Large intestine (tissue), 3 donors: Measurements from ENCODE around the gene TSPAN5. TPM values are rescaled to one million over a fixed set of nuclear protein-coding genes. Genes with fewer than 3 reads are reported as not detected.

Experiments
- DNase-seq, 2 donors: peaks; one replicate each; pipeline versions ENCODE4 v3.0.0 to v3.0.0-alpha.2; 2013
- H3K27ac ChIP-seq: one replicate; pipeline ENCODE4 v1.5.1; 2013; ENCODE audit warnings: low read length
- H3K27me3 ChIP-seq: 2 replicates; pipeline ENCODE4 v1.6.1; 2013; ENCODE audit warnings: low read length; ENCODE audit not compliant: control insufficient read depth, insufficient read depth
- H3K36me3 ChIP-seq: 2 replicates; pipeline ENCODE4 v1.6.1; 2013; ENCODE audit warnings: low read length; ENCODE audit not compliant: control insufficient read depth, insufficient read depth
- H3K4me1 ChIP-seq: one replicate; pipeline ENCODE4 v1.6.1; 2013; ENCODE audit warnings: low read length; ENCODE audit not compliant: control insufficient read depth, insufficient read depth
- H3K4me3 ChIP-seq: one replicate; pipeline ENCODE4 v1.5.1; 2013; ENCODE audit warnings: low read length
- H3K9me3 ChIP-seq: one replicate; pipeline ENCODE4 v1.6.1; 2013; ENCODE audit warnings: mild to moderate bottlenecking, low read depth, low read length, moderate library complexity; ENCODE audit not compliant: control insufficient read depth
- WGBS: methylation state at CpG from one replicate; pipeline ENCODE4 v1.1.5; 2013; ENCODE audit warnings: low lambda C conversion rate; ENCODE audit not compliant: insufficient coverage; 5-methylcytosine and 5-hydroxymethylcytosine counted together
- polyA plus RNA-seq: library from polyadenylated mRNA; unstranded; fragments of 120-200 nt; gene quantifications from one replicate; pipeline ENCODE4 v1.2.1, GENCODE V29; 2013

Gene TSPAN5
- polyA plus RNA-seq, 1 donor, result 9.9 TPM

DNA sequence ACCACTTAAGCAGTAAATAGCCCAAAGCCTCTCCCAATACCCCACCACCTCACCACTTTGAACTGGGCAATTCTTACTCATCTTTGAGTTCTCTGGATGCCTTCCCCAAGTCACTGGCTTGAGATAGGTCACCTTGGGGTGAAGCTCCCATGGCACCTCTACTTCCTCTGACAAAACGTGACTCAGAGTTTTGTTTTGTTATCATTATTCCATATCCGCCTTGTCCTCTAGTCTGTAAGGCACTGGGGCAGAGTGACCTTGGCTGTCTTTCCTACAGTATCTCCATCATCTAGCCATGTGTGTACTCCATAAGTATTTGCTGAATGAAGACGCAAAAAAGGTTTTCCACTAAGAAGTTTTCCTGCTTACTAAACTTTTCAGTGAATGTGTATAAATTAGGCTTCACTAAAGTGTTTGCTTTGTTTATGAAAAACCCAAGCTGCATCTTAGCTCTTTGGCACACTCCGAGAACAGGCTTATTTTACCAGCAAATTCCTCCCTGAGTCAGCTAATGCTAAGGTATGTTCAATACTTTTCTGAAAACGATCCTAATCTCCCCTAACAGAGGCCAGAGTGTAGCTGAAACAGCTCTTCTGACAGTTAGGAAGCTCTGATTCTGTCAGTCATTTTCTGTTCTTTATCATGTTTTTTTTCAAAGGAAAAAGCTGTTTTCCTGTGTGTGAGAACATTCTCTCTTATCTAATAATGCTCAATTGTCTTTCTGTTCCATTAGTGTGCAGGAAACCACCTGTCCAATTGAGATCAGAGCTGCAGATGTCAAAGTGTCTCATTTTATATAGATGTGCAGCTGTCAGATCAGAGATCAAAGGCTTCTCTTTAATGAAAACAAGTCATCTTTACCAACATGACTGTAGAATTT lies 30.2 kb upstream of the TSPAN5 start:
- H3K27me3 ChIP-seq, result no peaks in the 10 kb centered on the region
- no peak overlapping the region for H3K27ac ChIP-seq
- H3K4me3 ChIP-seq, result no peak overlapping the region
- no peaks in the 10 kb centered on the region for H3K9me3 ChIP-seq
- no peaks in the 10 kb centered on the region for H3K36me3 ChIP-seq
- DNase-seq, result no peak
- no peaks in the 10 kb centered on the region for H3K4me1 ChIP-seq
- WGBS, result 100% methylated on average over 1 of the region's 5 CpGs

DNA sequence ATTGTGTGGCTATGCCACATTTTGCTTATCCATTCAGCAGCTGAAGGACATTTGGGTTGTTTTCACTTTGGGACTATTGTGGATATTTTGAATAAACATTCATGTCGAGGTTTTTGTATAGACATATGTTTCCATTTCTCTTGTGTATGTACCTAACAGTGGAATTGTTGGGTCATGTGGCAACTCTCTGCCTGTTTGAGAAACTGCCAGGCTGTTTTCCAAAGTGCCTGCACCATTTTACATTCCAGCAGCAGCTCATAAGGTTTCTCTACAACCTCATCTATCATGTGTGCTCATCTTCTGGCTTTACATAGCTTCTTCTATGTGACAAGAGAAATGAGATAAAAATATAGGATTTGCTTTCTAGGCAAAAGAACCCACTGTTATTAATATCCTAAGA lies 29.5 kb upstream of the TSPAN5 start:
- Histone ChIP-seq H3K4me3 (no peak overlapping the region), H3K36me3 (no peaks in the 10 kb centered on the region), H3K4me1 (no peaks in the 10 kb centered on the region), H3K9me3 (no peaks in the 10 kb centered on the region), H3K27ac (no peak overlapping the region), H3K27me3 (no peaks in the 10 kb centered on the region)
- no CpG with 5 or more reads among the region's 1 CpG for WGBS
- no peak for DNase-seq

- DNase-seq, result no peak
- H3K4me1 ChIP-seq, result no peaks in the 10 kb centered on the region
- H3K27ac ChIP-seq, result no peak overlapping the region
- no CpG with 5 or more reads among the region's 1 CpG for WGBS
- H3K27me3 ChIP-seq, result no peaks in the 10 kb centered on the region
- no peaks in the 10 kb centered on the region for H3K9me3 ChIP-seq
- H3K36me3 ChIP-seq, result no peaks in the 10 kb centered on the region
- H3K4me3 ChIP-seq, result no peak overlapping the region
Measured at GRCh38 chr4:98686847-98687246, 28.4 kb upstream of the TSPAN5 start.

DNA sequence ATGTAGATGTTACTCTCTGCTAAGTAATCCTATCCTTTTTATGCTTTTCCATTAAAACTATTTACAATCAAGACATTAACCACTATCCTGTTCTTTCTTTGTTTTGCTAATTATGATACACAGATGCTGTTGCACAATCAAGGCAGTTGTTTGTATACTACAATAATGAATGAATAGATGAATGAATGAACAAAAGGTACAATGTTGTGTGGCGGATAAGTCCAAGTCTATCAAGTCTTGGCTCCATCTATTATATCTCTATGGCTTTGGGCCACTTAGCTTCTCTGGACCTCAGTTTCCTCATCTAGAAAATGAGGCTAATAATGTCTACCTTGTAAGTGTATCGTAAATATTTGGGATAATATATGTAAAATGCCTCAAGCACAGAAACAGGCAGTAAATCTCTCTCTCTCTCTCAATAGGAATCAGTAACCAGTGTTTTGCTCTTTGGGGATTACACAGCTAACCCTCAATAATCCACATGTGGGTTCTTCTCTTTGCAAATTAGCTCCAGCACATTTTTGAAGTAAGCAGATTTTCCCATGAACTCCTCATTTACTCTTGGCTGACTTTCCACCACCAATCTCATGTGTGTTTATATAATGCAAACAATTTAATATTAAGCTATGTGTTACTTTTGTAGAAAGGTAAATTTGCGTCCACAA lies 27.8 kb upstream of the TSPAN5 start:
- WGBS, result 80% methylated on average over 1 of the region's 3 CpGs
- DNase-seq, result no peak
- no peaks in the 10 kb centered on the region for H3K4me1 ChIP-seq
- H3K27me3 ChIP-seq, result no peaks in the 10 kb centered on the region
- no peaks in the 10 kb centered on the region for H3K9me3 ChIP-seq
- no peak overlapping the region for H3K27ac ChIP-seq
- H3K36me3 ChIP-seq, result no peaks in the 10 kb centered on the region
- H3K4me3 ChIP-seq, result no peak overlapping the region

GRCh38 chr4:98685225-98686042 lies 27.0 kb upstream of the TSPAN5 start:
- no peaks in the 10 kb centered on the region for H3K4me1 ChIP-seq
- H3K27me3 ChIP-seq, result no peaks in the 10 kb centered on the region
- no peak overlapping the region for H3K4me3 ChIP-seq
- no peak overlapping the region for H3K27ac ChIP-seq
- H3K9me3 ChIP-seq, result no peaks in the 10 kb centered on the region
- 79% methylated on average over 4 of the region's 8 CpGs for WGBS
- no peaks in the 10 kb centered on the region for H3K36me3 ChIP-seq
- DNase-seq, result no peak

- Histone ChIP-seq H3K36me3 (no peaks in the 10 kb centered on the region), H3K9me3 (no peaks in the 10 kb centered on the region), H3K27me3 (no peaks in the 10 kb centered on the region), H3K4me1 (no peaks in the 10 kb centered on the region), H3K4me3 (no peak overlapping the region), H3K27ac (no peak overlapping the region)
- WGBS, result no CpG with 5 or more reads among the region's 2 CpGs
- DNase-seq, result peak; percentile 63 to 65
Measured at GRCh38 chr4:98682719-98683118, 24.3 kb upstream of the TSPAN5 start.

DNA sequence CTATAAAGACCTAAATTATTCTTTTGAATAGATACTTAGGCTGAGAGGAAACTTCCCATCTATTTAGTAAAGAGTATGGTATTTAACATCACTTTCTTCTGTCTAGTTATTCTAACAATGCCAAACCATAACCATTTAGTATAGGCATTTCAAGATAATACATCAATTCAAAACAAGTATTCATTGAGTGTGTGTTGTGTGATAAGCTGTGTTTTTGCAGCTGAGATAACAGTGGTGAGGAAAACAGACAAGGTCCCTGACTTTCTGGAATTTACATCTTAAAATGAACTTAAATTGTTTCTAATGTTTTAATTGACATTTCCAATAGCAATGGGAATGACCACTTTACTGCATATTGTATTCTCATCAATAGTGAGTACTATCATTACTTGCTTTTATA lies 22.4 kb upstream of the TSPAN5 start:
- Histone ChIP-seq H3K9me3 (no peaks in the 10 kb centered on the region), H3K27me3 (no peaks in the 10 kb centered on the region), H3K36me3 (no peaks in the 10 kb centered on the region), H3K27ac (no peak overlapping the region), H3K4me3 (no peak overlapping the region), H3K4me1 (no peaks in the 10 kb centered on the region)
- DNase-seq, result no peak

- H3K9me3 ChIP-seq, result no peaks in the 10 kb centered on the region
- 58% methylated on average over 2 of the region's 4 CpGs for WGBS
- H3K36me3 ChIP-seq, result no peaks in the 10 kb centered on the region
- no peaks in the 10 kb centered on the region for H3K27me3 ChIP-seq
- no peak overlapping the region for H3K4me3 ChIP-seq
- DNase-seq, result no peak
- H3K4me1 ChIP-seq, result no peaks in the 10 kb centered on the region
- H3K27ac ChIP-seq, result no peak overlapping the region
Measured at GRCh38 chr4:98679738-98680137, 21.3 kb upstream of the TSPAN5 start.

- 100% methylated on average over 1 of the region's 3 CpGs for WGBS
Measured at GRCh38 chr4:98677799-98678198, 19.4 kb upstream of the TSPAN5 start.

DNA sequence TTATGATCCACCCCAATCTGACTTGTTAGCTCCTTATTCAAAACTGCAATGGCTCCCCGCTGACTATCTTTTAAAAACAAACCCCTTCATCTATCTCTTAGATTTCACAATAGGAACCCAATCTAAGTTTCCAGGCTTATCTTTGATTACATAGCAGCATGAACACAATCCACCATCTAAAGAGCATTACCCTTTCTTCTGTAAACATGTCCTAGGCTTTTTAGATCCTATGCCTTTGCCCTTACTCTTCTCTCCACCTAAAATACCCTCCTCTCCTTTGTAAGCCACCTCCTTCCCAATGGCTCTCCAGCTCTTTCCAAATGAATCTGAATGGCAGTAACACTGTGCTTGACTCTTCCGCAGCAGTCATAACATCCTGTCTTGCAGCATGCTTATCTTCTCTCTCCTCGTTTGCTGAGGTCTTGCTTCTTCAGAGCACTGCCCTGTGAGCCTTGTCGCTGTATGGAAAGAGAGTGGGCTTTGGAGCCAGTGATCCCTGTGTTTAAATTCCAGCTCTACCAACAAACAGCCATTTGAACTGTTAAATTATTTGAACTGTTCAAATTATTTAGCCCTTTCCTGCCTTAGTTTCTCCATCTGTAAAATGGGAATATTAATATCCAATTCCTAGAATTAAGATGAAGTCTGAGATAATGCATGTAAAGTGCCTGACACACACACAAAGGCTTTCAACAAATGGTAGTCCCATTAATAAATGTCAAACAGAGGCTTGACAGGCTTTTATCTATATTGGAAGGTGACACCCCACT lies 16.2 kb upstream of the TSPAN5 start:
- H3K36me3 ChIP-seq, result no peaks in the 10 kb centered on the region
- H3K27ac ChIP-seq, result no peak overlapping the region
- WGBS, result 33% methylated on average over 1 of the region's 4 CpGs
- H3K9me3 ChIP-seq, result no peaks in the 10 kb centered on the region
- H3K27me3 ChIP-seq, result no peaks in the 10 kb centered on the region
- H3K4me1 ChIP-seq, result no peaks in the 10 kb centered on the region
- H3K4me3 ChIP-seq, result no peak overlapping the region
- no peak for DNase-seq

More at GRCh38 chr4:98677799-98678198, 19.4 kb upstream of the TSPAN5 start:
- Histone ChIP-seq H3K27me3 (no peaks in the 10 kb centered on the region), H3K36me3 (no peaks in the 10 kb centered on the region), H3K4me3 (no peak overlapping the region), H3K27ac (no peak overlapping the region), H3K9me3 (no peaks in the 10 kb centered on the region), H3K4me1 (no peaks in the 10 kb centered on the region)
- DNase-seq, result no peak
